Measurements from ENCODE around the gene KCND3.

The KCND3 gene

DNA sequence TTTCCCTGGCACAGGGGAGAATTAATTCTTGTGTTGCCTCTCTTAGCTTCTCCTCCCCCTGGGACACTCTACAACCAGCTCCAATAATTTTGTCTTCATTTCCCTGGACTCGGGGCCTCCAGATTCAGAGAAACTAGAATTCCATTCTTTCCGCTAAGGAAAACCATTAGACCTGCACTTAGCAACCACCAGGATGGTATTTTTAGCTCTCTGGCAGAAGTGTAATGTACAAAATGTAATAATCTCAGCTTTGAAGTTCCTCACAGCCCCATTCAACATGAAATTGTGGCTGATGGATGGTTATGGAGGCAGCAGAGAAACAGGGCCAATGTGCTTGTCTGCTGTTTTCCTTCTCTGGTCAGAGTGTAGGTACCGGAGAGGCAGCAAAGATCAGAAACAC is 113.8 kb downstream of the KCND3 start:
- Histone ChIP-seq H3K9ac (ENCODE audit: low read length) (no peak overlapping the region), H3K4me1 (ENCODE audit: insufficient read depth, low read length) (peaks cover 26% of the 10 kb centered on the region), H3K9me3 (ENCODE audit: low read length) (no peaks in the 10 kb centered on the region), H3K36me3 (ENCODE audit: insufficient read depth, low read length) (no peaks in the 10 kb centered on the region), H3K4me3 (ENCODE audit: low read depth in 1 of 2, low read length in 2 of 2) (no peak overlapping the region), H3K27ac (ENCODE audit: low read depth, low read length) (no peak overlapping the region), H3K27me3 (ENCODE audit: control insufficient read depth in 1 of 2, insufficient read depth in 2 of 2, low read length in 2 of 2) (no peaks in the 10 kb centered on the region)

DNA sequence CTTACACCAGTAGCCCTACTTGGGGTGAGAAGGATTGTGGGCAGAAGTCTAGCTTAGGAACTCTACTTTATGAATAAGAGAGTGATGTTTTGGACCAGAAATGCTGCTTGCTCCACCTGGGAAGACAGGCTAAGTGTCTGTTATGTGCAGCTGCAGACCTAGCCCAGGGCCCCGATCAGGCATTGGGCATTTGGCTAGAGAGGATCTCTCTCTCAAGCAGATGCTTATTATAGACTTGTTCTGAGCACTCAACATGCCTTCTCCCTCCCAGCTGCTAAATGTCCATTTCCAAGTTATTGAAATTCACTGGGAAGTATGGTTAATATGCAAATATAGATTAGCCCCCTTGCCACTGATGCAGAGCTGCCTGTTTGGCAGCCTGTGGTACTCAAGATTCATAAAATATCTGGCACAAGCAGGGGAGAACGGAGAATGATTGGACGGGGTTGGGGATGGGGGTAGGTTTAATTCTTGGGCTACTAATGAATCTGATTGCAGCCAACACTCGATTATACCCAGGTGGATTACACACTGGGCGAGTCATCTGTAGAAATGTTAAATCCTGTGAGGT is 115.9 kb downstream of the KCND3 start:
- Histone ChIP-seq H3K36me3 (ENCODE audit: insufficient read depth, low read length) (no peaks in the 10 kb centered on the region), H3K27me3 (ENCODE audit: control insufficient read depth in 1 of 2, insufficient read depth in 2 of 2, low read length in 2 of 2) (no peaks in the 10 kb centered on the region), H3K9ac (ENCODE audit: low read length) (no peak overlapping the region), H3K9me3 (ENCODE audit: low read length) (no peaks in the 10 kb centered on the region), H3K27ac (ENCODE audit: low read depth, low read length) (no peak overlapping the region), H3K4me3 (ENCODE audit: low read depth in 1 of 2, low read length in 2 of 2) (no peak overlapping the region), H3K4me1 (ENCODE audit: insufficient read depth, low read length) (peaks cover 7% of the 10 kb centered on the region)

DNA sequence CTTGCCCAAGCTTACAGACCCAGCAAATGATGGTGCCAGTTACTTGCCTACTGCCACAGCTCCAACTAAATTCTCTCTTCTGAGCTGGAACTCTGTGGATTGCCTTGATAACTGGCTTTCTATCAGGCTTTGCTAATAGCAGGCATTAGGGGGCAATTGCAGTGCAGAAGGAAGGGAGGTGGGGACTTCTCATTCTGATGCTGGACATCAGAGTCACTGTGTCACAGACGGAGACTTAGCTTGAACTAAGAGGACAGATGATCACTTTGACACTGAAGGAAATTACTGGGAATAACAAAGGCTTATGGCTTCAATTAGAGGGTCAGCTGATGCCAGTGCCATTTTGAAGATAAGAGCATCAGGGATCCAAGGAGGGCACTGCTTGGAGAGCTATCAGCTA is 119.3 kb downstream of the KCND3 start:
- Histone ChIP-seq H3K27ac (ENCODE audit: low read depth, low read length) (no peak overlapping the region), H3K4me3 (ENCODE audit: low read depth in 1 of 2, low read length in 2 of 2) (no peak overlapping the region), H3K36me3 (ENCODE audit: insufficient read depth, low read length) (no peaks in the 10 kb centered on the region), H3K9ac (ENCODE audit: low read length) (no peak overlapping the region), H3K27me3 (ENCODE audit: control insufficient read depth in 1 of 2, insufficient read depth in 2 of 2, low read length in 2 of 2) (no peaks in the 10 kb centered on the region), H3K9me3 (ENCODE audit: low read length) (no peaks in the 10 kb centered on the region), H3K4me1 (ENCODE audit: insufficient read depth, low read length) (no peaks in the 10 kb centered on the region)

DNA sequence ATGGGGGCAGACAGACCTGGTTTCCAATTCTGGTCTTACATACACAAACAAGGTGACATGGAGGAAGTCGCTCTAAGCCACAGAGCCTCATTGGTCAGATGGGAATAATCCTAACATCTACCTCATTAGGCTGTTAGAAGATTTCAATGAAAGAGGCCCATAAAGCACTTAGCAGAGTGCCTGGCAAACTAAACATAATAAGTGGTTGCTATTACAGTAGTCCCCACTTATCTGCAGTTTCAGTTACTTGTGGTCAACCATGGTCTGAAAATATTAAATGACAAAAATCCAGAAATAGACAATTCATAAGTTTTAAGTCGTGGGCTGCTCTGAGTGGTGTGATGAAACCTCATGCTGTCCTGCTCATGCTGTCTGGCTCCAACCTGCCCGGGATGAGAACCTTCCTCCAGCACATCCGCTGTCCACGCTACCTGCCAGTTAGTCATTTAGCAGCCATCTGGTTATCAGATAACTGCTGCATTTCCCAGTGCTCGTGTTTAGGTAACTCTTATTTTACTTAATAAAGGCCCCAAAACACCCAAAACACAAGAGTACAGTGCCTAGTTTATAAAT is 121.5 kb downstream of the KCND3 start:
- Histone ChIP-seq H3K9ac (ENCODE audit: low read length) (no peak overlapping the region), H3K4me3 (ENCODE audit: low read depth in 1 of 2, low read length in 2 of 2) (no peak overlapping the region), H3K4me1 (ENCODE audit: insufficient read depth, low read length) (no peaks in the 10 kb centered on the region), H3K36me3 (ENCODE audit: insufficient read depth, low read length) (no peaks in the 10 kb centered on the region), H3K27ac (ENCODE audit: low read depth, low read length) (no peak overlapping the region), H3K27me3 (ENCODE audit: control insufficient read depth in 1 of 2, insufficient read depth in 2 of 2, low read length in 2 of 2) (no peaks in the 10 kb centered on the region), H3K9me3 (ENCODE audit: low read length) (no peaks in the 10 kb centered on the region)

DNA sequence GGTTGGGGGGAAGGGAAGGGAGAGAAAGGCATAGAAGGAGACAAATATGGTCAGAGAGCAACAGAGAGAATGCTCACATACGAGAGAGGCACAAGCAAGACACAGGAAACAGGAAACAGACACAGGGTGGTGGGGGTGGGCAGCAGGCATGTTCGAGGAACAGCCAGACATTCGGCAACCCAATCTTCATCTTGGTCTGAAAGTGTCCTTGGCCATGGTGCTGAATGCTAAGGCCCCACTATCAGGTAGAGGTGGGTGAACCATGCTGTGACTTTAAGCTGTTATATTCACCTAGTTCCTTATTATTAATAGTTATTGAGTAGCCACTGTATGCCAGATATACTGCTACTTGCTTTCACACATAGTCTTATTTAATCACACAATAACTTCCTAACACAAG is 124.6 kb downstream of the KCND3 start:
- H3K4me3 ChIP-seq (ENCODE audit: low read depth in 1 of 2, low read length in 2 of 2): no peak overlapping the region
- H3K9ac ChIP-seq (ENCODE audit: low read length): no peak overlapping the region
- no peaks in the 10 kb centered on the region for H3K9me3 ChIP-seq (ENCODE audit: low read length)
- no peaks in the 10 kb centered on the region for H3K4me1 ChIP-seq (ENCODE audit: insufficient read depth, low read length)
- H3K27ac ChIP-seq (ENCODE audit: low read depth, low read length): no peak overlapping the region
- H3K36me3 ChIP-seq (ENCODE audit: insufficient read depth, low read length): no peaks in the 10 kb centered on the region
- no peaks in the 10 kb centered on the region for H3K27me3 ChIP-seq (ENCODE audit: control insufficient read depth in 1 of 2, insufficient read depth in 2 of 2, low read length in 2 of 2)

GRCh38 chr1:111863401-111863800 is 126.1 kb downstream of the KCND3 start:
- Histone ChIP-seq H3K36me3 (ENCODE audit: insufficient read depth, low read length) (no peaks in the 10 kb centered on the region), H3K9ac (ENCODE audit: low read length) (no peak overlapping the region), H3K27ac (ENCODE audit: low read depth, low read length) (no peak overlapping the region), H3K9me3 (ENCODE audit: low read length) (no peaks in the 10 kb centered on the region), H3K4me3 (ENCODE audit: low read depth in 1 of 2, low read length in 2 of 2) (no peak overlapping the region), H3K4me1 (ENCODE audit: insufficient read depth, low read length) (no peaks in the 10 kb centered on the region), H3K27me3 (ENCODE audit: control insufficient read depth in 1 of 2, insufficient read depth in 2 of 2, low read length in 2 of 2) (no peaks in the 10 kb centered on the region)

DNA sequence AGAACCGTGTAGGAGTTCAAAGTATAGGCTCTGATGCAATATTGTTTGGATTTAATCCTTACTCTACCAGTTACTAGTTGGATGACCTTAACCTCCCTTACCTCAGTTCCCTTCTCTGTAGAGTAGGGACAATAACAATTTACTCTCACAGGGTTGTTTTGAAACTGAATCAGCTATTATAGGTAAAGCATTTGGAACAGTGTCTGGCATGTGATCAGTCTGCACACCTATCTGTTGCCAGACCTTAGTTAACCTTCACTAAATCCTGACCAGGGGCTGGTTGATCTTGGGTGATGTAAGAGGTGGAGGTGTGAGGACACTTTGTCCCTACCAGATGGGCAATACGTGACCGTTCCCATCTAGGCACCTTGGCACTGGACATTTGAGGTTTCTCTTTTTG is 126.9 kb downstream of the KCND3 start:
- H3K27ac ChIP-seq (ENCODE audit: low read depth, low read length): no peak overlapping the region
- no peaks in the 10 kb centered on the region for H3K27me3 ChIP-seq (ENCODE audit: control insufficient read depth in 1 of 2, insufficient read depth in 2 of 2, low read length in 2 of 2)
- no peaks in the 10 kb centered on the region for H3K4me1 ChIP-seq (ENCODE audit: insufficient read depth, low read length)
- no peak overlapping the region for H3K4me3 ChIP-seq (ENCODE audit: low read depth in 1 of 2, low read length in 2 of 2)
- no peaks in the 10 kb centered on the region for H3K9me3 ChIP-seq (ENCODE audit: low read length)
- no peak overlapping the region for H3K9ac ChIP-seq (ENCODE audit: low read length)
- H3K36me3 ChIP-seq (ENCODE audit: insufficient read depth, low read length): no peaks in the 10 kb centered on the region

- Histone ChIP-seq H3K4me1 (ENCODE audit: insufficient read depth, low read length) (no peaks in the 10 kb centered on the region), H3K36me3 (ENCODE audit: insufficient read depth, low read length) (no peaks in the 10 kb centered on the region), H3K9ac (ENCODE audit: low read length) (no peak overlapping the region), H3K27ac (ENCODE audit: low read depth, low read length) (no peak overlapping the region), H3K9me3 (ENCODE audit: low read length) (no peaks in the 10 kb centered on the region), H3K4me3 (ENCODE audit: low read depth in 1 of 2, low read length in 2 of 2) (no peak overlapping the region), H3K27me3 (ENCODE audit: control insufficient read depth in 1 of 2, insufficient read depth in 2 of 2, low read length in 2 of 2) (no peaks in the 10 kb centered on the region)
Observed at GRCh38 chr1:111861523-111861922, 127.9 kb downstream of the KCND3 start.

DNA sequence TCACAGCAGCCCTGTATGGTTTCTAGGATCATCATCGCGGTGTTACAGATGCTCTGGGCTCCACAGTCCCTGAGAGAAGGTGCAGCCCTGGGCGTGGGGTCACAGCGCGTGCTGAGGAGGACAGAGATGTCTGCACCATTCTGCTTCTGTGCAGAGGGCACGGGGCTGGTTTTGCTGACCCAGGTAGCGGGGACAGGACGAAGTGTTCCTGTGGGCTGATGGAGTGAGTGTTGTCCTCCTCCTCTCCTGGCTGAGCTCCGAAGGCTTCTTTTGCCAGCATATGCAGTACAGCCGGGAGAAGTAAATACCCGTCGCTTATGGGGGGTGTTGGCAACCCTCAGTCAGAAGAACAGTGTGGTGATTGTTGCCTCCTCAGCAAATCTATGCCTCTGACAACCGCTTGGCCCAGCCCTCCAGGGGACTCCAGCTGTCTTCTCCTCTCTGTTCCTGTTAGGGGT is 132.2 kb downstream of the KCND3 start:
- no peaks in the 10 kb centered on the region for H3K27me3 ChIP-seq (ENCODE audit: control insufficient read depth in 1 of 2, insufficient read depth in 2 of 2, low read length in 2 of 2)
- no peak overlapping the region for H3K9ac ChIP-seq (ENCODE audit: low read length)
- H3K4me3 ChIP-seq (ENCODE audit: low read depth in 1 of 2, low read length in 2 of 2): no peak overlapping the region

DNA sequence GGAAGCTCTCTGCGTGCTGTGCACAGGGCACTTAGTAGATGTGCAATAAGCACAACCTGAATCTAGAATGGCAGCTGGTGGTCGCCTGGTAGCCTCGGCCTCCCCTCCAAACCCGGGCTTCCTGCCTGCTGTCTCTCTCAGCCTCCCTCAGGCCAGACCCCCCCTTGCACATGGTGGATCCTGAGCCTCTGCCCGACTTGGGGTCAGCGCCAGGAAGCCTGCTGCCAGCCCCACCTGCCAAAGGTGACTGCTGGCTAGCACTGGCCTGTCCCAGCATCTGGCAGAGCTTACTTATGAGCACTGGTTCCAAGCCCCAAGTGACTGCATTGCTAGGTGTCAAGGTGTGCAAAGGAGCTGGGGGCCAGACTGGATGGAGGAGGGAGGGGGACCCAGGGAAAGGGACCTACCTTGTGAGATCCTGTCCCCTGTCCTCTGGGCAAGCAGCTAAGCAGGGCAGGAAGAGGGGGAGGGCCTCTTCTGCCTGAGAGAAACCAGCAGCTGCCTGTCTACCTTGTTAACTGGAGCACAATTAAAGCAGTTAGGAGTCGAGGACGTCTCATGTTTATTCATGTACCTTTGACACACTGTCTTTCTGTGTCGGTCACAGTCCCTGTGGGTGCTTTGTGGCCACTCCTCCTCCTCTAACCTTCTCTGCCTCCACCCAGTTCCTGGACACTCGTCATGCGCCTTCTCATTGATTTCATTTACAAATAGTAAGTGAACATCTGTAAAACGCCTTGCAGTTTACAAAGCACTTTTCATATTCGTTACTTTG is 132.9 kb downstream of the KCND3 start:
- Histone ChIP-seq H3K27me3 (ENCODE audit: control insufficient read depth in 1 of 2, insufficient read depth in 2 of 2, low read length in 2 of 2) (no peaks in the 10 kb centered on the region), H3K36me3 (ENCODE audit: insufficient read depth, low read length) (no peaks in the 10 kb centered on the region), H3K4me3 (ENCODE audit: low read depth in 1 of 2, low read length in 2 of 2) (no peak overlapping the region), H3K27ac (ENCODE audit: low read depth, low read length) (no peak overlapping the region), H3K9ac (ENCODE audit: low read length) (no peak overlapping the region), H3K9me3 (ENCODE audit: low read length) (no peaks in the 10 kb centered on the region), H3K4me1 (ENCODE audit: insufficient read depth, low read length) (no peaks in the 10 kb centered on the region)

More for the DNA sequence above, 132.2 kb downstream of the KCND3 start:
- no peaks in the 10 kb centered on the region for H3K9me3 ChIP-seq (ENCODE audit: low read length)
- H3K27ac ChIP-seq (ENCODE audit: low read depth, low read length): no peak overlapping the region
- no peaks in the 10 kb centered on the region for H3K4me1 ChIP-seq (ENCODE audit: insufficient read depth, low read length)
- H3K36me3 ChIP-seq (ENCODE audit: insufficient read depth, low read length): no peaks in the 10 kb centered on the region

DNA sequence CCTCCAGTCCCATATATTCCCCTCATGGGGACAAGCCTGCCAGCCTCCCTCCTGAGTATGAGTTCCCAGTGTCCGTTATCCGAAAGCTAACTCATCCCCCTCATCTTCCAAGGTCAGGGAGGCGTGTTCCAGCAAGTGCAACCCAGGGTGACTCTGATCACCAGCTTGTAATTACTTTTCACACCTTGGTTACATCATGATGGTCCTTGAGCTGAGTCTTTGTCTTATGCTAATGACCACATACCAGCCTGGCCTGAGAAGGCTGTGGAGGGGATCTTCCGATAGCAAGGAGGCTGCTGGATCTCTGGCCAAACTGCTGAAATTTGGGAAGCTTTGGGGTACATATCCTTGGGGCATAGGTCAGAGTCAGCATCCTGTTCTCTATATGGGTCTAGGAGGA is 134.2 kb downstream of the KCND3 start:
- Histone ChIP-seq H3K9me3 (ENCODE audit: low read length) (no peaks in the 10 kb centered on the region), H3K36me3 (ENCODE audit: insufficient read depth, low read length) (no peaks in the 10 kb centered on the region), H3K27me3 (ENCODE audit: control insufficient read depth in 1 of 2, insufficient read depth in 2 of 2, low read length in 2 of 2) (no peaks in the 10 kb centered on the region), H3K9ac (ENCODE audit: low read length) (no peak overlapping the region), H3K4me3 (ENCODE audit: low read depth in 1 of 2, low read length in 2 of 2) (no peak overlapping the region), H3K4me1 (ENCODE audit: insufficient read depth, low read length) (no peaks in the 10 kb centered on the region), H3K27ac (ENCODE audit: low read depth, low read length) (no peak overlapping the region)

Measured in muscle layer of colon (tissue), 2 donors.